NCI-H1417 (cell line): ENCODE measurements around the gene RPP38.

ENCODE experiments used
- DNase-seq, 3 experiments: peaks; one replicate each; lab custom pipeline; 2025; lab: John Stamatoyannopoulos, UW

RPP38 gene

DNA sequence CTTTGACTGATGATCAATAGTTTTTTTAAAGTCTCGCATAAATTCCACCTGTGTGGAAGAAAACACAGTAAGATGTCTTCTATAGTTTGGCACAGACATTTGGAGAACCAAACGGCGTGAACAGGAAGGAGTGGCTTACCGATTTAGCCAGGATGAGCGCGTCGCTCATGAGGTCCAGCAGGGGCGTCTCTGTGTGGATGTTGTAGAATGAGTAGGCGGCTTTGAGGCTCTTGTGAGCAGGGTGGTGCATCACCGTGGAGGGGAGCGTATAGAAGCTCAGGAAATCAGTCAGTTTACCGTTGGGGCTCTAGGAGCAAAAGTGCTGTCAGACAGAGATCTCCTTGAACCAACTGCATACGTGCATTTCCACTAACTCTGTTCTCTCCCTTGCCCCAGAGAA lies 15.5 kb downstream of the RPP38 start:
- no peak for DNase-seq

DNA sequence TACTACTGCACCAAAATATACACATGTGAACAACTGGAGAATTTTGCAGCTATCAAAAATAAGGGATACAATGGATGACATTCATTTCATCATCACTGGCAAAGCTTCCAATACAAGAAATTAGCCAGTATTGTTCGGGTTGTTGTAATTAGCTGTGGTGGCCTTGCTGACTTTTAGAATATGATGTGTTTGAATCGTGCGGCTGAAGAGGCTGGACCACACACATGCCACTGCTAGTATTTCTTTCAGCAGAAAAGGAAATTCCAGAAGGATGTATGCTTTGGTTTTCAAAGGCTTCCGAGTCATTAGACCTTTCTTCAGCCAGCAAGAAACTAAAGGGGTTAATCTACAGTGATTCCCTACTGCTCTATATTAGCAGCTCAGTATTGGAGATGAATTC lies 16.6 kb downstream of the RPP38 start:
- DNase-seq: no peak

DNA sequence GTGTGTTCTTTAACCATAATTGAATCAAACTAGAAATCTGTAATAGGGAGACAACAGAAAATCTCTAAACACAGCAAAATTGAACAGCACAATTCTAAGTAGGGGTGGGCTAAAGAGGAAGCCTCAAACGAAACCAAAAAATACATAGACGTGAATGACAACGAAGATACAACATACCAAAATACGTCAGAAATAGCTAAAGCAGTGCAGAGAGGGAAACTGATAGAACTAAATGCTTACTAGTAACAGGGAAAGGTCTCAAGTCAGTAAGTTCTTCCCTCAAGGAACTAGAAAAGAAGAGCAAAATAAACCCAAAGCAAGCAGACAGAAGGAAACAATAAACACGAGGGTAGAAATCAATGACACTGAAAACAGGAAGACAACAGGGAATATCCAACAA lies 19.1 kb downstream of the RPP38 start:
- no peak for DNase-seq

DNA sequence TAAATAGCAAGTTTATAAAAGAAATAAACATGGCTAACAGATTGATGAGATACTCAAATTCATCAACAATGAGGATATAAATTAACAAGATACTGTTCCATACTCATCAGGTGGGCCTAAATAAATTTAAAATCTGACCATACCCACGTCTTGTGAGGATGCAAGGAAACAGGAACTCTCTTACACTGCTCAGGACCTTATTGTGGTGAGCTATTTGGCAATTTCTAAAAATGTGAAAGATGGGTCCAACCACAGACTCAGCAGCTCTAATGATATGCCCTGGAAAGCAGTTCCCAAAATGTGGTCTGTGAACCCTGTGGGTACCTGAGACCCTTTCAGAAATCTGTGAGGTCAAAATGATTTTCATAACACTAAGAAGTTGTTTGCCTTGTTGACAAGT lies 21.5 kb downstream of the RPP38 start:
- no peak for DNase-seq

DNA sequence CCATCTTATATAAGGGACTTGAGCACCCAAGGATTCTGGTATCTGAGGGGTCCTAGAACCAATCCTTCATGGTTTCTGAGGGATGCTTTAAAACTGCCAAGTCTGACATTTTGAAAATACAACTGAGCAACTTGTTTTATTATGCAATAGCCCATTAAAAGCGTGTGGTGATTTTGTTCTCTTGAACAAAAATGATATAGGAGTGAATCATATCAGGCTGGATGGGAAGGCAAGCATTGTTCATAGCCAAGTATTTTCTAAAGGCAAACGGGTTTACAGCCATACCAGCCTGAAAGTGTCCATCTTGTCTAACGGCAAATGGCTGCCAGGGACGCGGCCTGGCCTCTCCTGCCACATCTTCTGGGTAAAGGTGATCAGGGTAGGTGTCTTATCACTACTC lies 23.4 kb downstream of the RPP38 start:
- no peak for DNase-seq

DNA sequence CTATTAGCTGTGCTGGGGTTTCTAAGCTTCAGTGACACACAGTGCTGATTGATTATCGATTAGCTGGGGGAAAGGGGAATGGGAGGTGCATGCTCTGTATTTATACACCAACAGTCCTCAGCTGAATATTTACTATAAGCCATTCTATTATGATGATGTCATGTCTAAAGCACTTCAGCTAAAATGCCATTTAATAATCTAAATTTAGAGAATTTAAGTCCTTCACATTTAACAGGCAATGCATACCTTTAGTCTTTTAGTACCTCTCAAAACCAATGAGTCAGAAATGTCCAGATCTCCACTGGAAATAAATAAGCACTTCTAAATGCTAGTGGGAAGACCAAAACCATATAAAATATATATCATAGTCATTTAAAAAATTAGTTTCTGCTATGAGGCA lies 24.6 kb downstream of the RPP38 start:
- DNase-seq: no peak

DNA sequence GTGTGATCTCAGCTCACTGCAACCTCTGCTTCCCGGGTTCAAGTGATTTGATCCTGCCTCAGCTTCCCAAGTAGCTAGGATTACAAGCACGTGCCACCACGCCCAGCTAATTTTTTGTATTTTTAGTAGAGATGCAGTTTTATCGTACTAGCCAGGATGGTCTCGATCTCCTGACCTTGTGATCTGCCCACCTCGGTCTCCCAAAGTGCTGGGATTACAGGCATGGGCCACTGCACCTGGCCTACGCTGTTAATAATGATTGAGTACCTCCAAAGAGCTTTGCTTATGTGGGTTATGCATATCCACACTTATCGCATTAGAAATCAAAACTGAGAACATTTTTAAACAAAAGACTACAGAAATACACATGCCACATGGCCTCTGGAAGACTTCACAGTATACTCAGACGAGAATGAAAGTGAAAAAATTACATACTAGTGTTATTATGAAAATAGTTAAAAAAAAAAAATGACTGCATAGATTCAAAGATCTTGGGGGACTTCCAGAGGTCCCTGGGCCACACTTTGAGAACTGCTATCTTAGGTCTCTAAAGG lies 25.4 kb downstream of the RPP38 start:
- DNase-seq: no peak

DNA sequence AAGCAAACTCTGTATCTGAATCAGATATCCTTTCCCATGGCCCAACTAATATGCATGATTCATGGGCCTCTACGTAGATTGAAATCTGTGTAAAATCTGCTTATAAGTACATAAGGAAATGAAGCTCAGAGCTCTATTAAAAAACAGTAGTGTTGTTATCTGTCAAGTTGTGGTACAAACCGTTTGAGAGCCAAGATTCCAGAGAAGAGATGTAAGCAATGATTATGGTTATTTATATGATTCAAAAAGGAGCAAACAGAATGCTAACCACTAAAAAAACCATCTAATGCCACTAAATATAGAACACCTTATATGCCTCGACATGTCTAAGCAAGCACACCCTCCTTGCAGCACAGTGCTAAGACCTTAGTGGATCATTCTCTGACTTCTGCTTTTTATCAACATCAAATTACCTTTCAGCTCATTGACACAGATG lies 26.6 kb downstream of the RPP38 start:
- DNase-seq: no peak

DNA sequence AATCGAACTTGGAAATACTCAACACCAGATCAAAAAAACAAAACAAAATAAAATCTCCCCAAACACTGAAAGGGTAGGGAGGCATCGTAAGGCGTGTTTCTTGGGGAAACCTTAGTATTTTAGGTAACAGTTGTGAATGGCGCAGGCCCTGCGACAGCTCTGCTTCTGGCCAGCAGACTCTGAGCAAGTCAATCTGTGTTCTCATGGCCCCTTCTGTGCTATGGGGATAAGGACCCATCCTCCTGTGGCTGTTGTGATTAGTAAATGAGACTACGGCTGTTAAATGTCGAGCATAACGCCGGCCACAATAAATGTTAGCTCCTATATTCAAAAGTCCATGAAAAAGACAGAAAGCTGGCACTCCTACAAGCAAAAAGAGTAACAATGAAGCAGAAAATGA lies 27.0 kb downstream of the RPP38 start:
- DNase-seq: no peak

DNA sequence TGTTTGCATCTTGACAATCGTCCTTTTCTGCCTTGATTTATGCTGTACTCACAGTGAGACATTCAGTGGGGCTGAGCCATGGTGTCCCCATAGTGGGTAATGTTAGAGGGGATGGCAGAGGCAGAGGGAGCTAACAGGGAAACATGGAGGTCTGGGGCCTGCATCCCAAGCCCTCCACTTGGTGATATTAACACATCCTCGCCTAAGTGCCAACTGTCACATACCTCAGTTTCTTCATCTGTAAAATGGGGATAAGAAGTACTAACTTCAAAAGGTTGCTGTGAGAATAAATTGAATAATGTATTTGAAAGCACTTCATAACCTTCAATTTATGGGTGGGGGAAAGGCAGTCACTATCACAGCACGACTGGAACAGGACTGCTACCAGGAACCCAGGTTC lies 27.8 kb downstream of the RPP38 start:
- DNase-seq: no peak

DNA sequence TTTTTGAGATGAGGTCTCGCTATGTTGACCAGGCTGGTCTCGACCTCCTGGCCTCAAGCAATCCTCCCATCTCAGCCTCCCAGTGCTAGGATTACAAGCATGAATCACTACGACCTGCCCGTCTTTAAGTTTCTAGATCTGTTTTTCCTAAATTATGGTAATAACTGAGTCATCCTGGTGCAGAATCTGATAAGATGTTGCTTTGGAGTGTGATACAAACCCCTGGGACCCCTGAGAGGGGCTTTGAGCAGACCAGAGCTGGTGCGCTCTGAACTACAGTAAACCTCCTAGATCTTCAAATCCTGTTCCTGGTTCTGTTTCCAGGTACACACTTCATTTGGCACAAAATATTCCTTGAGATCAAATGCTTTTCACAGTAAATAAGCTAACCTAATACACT lies 34.2 kb downstream of the RPP38 start:
- no peak for DNase-seq

DNA sequence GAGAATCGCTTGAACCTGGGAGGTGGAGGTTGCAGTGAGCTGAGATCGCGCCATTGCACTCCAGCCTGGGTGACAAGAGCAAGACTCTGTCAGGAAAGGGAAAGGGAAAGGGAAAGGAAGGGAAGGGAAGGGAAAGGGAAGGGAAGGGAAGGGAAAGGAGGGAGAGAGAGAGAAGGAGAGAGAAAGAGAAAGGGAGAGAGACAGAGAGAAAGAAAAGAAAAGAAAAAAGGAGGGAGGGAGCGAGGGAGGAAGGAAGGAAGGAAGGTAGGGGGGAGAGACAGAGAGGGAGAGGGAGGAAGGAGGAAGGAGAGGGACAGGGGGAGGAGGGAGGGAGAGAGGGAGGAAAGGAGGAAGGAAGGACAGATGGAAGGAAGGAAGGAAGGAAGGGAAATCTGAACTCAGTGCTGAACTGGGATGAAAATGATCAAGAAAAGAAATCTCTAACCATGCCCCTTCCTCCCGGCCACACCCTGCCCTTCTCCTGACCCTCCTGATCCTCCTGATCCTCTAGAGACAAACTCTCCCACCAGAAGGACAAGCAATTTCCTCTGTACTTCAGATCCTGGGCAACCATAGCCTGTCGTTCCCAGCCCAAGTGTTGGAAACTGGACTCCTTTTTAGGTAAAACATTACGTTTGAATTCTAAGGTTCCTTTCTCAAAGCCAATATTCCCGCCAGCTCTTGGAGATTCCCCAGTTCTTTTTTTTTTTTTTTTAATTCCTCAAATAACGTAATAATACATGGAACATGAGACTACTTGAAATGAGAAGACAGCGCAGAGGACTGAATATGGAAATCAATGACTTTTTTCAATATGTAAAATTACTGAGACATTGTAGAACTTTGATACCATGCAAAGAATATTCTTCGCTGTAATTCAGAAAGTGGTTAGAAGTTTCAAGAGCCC lies 39.2 kb downstream of the RPP38 start:
- DNase-seq: no peak

DNA sequence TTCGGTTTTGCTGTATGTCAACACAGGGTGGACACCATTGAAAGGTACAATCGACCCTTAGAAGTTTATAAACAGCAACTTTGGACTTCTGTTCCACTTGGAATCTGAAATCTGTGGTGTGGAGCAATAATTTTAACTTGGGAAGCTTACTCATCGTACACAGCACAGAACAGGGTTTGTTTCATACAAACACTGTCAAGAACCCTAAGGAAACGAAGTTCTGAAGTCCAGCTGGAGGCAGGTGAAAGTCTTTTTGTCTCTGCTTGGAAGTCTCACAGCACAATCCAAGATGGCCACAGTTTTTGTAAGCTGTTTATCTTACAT lies 39.8 kb downstream of the RPP38 start:
- DNase-seq: no peak

DNA sequence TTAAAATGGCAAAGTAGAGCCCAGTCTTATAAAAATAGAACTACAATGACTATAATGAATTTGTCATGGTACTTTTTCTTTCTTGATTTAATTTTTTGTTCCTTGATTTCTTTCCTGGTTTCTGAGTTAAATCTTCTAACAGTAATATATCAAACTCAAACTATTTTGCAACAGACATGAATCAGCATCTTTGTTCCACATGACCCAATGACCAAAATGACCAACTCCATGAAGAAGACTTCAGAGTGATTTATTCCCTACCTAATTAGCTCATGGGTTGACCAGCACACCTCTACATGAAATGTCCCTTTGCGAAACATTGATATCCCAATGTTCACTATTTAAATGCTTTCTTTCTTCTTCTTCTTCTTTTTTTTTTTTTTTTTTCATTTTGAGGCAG lies 40.5 kb downstream of the RPP38 start:
- no peak for DNase-seq

DNA sequence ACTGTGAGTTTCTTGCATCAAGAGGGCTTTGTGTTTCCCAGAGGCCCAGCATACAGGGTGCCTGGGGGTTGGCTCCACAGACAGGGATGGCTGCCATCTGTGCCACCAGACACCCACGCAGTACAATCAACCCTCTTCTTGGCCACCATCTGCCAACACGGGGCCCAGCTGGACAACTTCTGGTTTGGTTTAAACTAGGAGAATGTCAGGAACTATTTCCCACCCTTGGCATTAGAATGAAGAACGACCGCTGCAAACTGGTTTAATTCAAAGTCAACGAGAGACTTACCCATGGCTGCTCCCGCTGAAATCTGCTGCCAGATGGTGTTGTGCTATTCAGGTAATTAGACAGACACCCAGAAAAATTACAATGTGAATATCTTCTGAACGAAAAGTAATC lies 43.5 kb downstream of the RPP38 start:
- DNase-seq: no peak

DNA sequence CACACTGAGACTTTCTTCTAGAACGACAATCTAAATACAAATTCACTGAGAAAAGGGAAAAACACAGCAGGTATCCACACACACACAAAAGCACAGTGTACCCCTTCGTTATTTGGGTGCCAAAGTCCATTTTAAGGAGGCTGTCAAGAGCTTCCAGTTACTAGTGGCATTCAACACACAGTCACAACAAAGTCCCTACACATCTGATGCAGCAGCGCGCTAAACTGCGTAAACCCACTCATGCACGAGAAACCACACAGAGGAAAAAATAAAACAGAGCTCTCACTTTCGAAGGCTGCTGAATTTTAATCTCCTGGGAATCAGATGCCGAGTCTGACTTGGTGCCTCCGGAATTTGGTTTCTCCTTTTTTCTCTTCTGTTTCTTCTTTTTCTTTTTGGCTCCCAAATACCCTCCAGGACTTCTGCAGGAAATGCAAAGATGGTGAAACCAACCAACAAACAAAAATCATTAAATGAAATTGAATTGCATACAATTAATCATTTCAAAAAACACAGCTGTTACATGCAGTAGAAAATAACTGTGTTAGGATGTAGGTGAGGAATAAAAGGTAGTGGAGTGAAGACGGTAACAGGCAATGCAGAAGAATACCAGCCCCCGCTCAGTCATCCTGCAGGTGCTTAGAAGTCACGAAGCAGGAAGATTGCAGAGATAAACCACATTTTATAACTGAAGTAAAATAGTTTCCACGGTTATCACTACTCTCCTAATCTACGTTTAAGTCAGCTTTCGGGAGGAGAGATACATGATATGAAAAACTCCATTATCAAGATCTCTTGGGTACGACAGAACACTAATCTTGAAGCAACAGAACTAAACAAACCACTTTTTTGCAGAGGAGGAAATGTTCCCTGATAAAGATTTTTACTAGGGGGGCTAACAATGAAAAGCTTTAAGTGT lies 44.2 kb downstream of the RPP38 start:
- peak in 1 of 3 experiments; percentile 2 for DNase-seq

DNA sequence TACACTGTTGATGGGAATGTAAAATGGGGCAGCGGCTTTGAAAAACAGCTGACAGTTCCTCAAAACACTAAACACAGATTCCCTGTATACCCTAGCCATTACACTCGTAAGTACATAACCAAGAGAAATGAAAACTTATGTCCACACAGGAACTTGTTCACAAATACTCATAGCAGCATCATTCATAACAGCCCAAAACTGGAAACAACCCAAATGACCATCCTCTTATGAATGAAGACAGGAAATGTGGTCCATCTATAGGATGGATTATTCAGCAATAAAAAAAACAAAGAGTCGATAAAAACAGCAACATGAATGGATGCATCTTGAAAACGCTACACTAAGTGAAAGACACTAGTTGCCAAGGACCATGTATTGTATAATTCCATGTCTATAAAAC lies 47.6 kb downstream of the RPP38 start:
- no peak for DNase-seq

DNA sequence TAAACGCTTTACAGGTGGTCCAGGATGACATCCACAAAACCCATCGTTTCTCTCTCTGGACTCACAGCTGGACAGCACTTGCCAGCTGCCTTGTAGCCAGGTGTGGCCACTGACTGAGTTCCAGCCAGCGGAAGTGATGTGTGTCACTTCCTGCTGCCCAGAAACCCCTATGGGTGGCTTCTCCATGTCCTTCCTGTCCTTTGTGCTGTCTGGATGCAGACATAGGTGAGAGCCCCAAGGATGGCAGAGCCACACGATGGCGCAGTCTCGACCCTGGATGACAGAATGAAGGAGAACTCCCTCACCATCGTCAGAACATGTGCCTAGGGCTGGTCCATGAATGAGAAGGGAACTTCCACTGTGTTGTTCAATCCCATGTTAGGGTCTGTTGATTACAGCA lies 49.2 kb downstream of the RPP38 start:
- DNase-seq: no peak

DNA sequence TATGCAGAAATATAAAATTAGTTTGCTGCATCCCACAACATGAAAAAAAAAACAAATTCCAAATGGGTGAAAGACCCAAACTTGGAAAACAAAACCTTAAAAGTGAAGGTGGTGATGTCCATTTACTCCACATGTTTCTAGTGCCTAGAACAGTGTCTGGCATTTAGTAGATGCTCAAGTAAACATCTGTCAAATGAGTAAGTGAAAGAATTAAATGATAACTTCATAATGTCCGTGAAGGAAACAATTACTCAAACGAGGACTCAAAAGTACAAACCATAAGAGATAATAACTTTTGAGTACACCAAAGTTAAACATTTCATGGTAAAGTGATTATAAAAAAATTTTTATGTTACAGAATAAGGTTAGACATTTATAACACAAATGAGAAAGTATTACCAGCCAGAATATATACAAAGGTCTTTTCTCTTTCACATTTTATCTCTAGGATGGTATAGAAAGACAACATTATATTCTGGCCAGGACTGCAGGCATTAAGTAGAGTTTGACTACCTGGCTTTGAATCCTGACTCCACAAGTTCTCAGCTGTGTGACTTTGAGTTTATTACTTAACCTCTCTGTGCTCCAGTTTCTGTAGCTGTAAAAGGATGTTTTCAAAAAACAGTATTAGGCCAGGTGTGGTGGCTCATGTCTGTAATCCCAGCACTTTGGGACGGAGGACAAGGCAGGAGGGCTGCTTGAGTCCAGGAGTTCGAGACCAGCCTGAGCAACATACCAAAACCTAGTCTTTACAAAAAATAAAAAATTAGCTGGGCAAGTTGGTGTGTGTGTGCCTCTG lies 50.6 kb downstream of the RPP38 start:
- DNase-seq: no peak

DNA sequence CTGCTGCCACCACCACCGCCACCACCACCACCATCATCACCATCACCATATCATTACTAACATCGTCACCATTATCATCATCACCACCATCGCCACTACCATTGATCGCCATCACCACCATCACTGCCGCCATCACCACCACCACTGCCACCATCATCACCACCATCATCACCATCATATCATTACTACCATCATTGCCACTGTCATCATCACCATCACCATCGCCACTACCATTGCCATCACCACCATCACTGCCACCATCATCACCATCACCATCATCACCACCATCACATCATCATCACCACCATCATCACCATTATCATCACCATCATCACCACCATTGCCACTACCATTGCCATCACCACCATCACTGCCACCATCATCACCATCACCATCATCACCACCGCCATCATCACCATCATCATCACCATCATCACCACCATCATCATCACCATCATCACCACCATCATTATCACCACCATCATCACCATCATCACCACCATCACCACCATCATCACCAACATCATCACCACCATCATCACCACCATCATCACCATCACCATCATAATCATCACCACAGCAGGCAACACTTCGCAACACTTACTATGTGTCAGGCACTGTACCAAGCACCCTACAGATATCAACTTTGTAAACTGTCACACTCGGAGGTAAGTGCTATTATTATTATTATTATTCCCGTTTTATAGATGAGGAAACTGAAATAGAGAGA lies 52.1 kb downstream of the RPP38 start:
- no peak for DNase-seq

DNA sequence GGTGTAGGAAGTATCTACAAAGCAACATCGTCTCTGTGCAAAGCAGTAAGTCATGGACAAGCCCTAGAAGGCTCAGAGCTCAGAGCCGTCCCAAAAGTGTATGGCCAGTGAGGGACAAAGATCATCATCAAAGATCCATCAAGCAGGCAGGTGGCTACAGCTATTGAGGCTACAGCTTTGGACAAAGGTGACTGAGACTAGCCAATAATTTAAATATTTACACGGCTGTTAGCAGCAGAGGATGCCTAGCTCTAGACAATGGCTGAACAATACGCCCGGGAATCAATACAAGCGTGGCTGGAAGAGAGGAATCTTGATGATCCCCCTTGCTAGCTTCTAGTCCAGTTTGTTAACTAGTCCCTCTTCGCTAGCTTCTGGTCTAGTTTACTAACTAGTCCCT lies 53.4 kb downstream of the RPP38 start:
- peak in 1 of 3 experiments; percentile 3 for DNase-seq
